Activated T-helper 9 cell treated with anti-CD3 and anti-CD28 coated beads, Interleukin-2, amount 50 U/mL, for 16 hours (primary cell): ENCODE measurements around the gene MPZL1.
"Not testable (repeated sequence)": the region's sequence is repeated elsewhere in the genome, so short reads cannot be mapped to it uniquely, and the experiment has no call there.

Experiments
- DNase-seq: peaks from one replicate; pipeline ENCODE4 v3.0.0-alpha.2; 2020; ENCODE audit warnings: low read depth

The MPZL1 gene

GRCh38 chr1:167812972-167813371 lies 91.2 kb downstream of the MPZL1 start:
- DNase-seq = no peak

- DNase-seq = no peak
Measured at GRCh38 chr1:167815650-167816049, 93.9 kb downstream of the MPZL1 start.

- DNase-seq = no peak
Measured at GRCh38 chr1:167819849-167820683, 98.3 kb downstream of the MPZL1 start.

- DNase-seq = no peak
Measured at GRCh38 chr1:167820684-167821355, 99.0 kb downstream of the MPZL1 start.

- DNase-seq = no peak
Measured at GRCh38 chr1:167821356-167821685, 99.5 kb downstream of the MPZL1 start.

GRCh38 chr1:167821969-167822685 lies 100.3 kb downstream of the MPZL1 start:
- DNase-seq = no peak

- DNase-seq = no peak
Measured at GRCh38 chr1:167824163-167824794, 102.5 kb downstream of the MPZL1 start.

- no peak for DNase-seq
Measured at GRCh38 chr1:167825419-167826079, 103.8 kb downstream of the MPZL1 start.

GRCh38 chr1:167826127-167826526 lies 104.3 kb downstream of the MPZL1 start:
- no peak for DNase-seq

- no peak for DNase-seq
Measured at GRCh38 chr1:167829868-167830267, 108.1 kb downstream of the MPZL1 start.

GRCh38 chr1:167830668-167831067 lies 108.9 kb downstream of the MPZL1 start:
- not testable (repeated sequence) for DNase-seq

GRCh38 chr1:167832693-167833092 lies 110.9 kb downstream of the MPZL1 start:
- DNase-seq = no peak

GRCh38 chr1:167833904-167834303 lies 112.1 kb downstream of the MPZL1 start:
- DNase-seq = no peak

- DNase-seq = no peak
Measured at GRCh38 chr1:167836197-167836596, 114.4 kb downstream of the MPZL1 start.

- no peak for DNase-seq
Measured at GRCh38 chr1:167837326-167837725, 115.5 kb downstream of the MPZL1 start.

- no peak for DNase-seq
Measured at GRCh38 chr1:167839009-167839408, 117.2 kb downstream of the MPZL1 start.
